ENCODE results near the gene NUMBL.

GRCh38 chr19:40724855-40725254 is 34.4 kb upstream of the NUMBL start:
- no peak for TF ChIP-seq POLR2AphosphoS5 (IDR thresholded peaks at IDR 0.05; ENCODE audit: low read depth, low read length)
- TF ChIP-seq POLR2A (IDR thresholded peaks at IDR 0.05; ENCODE audit: low read depth, low read length) = no peak
- no peak for TF ChIP-seq POU2F2 (IDR thresholded peaks at IDR 0.05; ENCODE audit: low read depth, low read length)
- TF ChIP-seq SPI1 (IDR thresholded peaks at IDR 0.05; ENCODE audit: low read depth, low read length) = no peak
- TF ChIP-seq TAF1 (IDR thresholded peaks at IDR 0.05; ENCODE audit: low read depth, low read length) = no peak
- no peak for TF ChIP-seq PAX5 (IDR thresholded peaks at IDR 0.05; ENCODE audit: insufficient read depth, low read length, severe bottlenecking)

Measured in GM12891 (cell line).